ENCODE results near the gene SORL1-AS1.

Gene SORL1-AS1

DNA sequence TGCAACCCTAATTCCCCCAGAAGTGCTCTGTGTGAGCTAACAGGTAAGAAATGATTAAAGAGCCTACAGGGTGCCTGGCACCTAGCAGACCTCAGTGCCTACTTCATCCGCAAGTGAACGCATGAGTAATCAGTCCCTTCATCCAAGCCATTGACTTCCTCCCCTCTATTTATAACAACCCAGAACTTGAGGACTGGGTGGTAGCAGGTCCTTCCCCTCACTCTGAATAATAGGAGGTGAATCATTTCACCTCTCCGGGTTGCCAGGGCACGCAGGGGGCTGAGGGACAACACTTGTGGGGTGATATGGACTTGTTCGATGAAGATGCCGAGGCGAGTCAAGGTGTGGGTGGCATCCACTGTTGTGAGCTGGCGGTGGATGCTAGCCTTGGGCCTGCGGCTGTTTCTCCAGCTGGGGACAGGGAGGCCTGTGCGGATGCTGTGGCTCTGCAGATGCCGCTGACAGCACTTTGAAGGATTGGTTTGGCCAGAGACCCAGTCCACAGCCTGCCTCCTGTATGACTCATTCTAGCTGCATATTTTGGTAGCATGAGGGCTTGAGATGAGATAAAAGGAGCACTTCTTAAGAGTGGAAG lies 11.7 kb upstream of the SORL1-AS1 start (continued):
- TF ChIP-seq, protein P1, sequence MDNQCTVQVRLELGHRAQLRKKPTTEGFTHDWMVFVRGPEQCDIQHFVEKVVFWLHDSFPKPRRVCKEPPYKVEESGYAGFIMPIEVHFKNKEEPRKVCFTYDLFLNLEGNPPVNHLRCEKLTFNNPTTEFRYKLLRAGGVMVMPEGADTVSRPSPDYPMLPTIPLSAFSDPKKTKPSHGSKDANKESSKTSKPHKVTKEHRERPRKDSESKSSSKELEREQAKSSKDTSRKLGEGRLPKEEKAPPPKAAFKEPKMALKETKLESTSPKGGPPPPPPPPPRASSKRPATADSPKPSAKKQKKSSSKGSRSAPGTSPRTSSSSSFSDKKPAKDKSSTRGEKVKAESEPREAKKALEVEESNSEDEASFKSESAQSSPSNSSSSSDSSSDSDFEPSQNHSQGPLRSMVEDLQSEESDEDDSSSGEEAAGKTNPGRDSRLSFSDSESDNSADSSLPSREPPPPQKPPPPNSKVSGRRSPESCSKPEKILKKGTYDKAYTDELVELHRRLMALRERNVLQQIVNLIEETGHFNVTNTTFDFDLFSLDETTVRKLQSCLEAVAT (IDR thresholded peaks at IDR 0.05) = no peak; the same call in 1 of the 2 replicates
- TF ChIP-seq IRF4 (IDR thresholded peaks at IDR 0.05; ENCODE audit: low read depth, low read length) (peak; percentile 51; the same call in 1 of the 2 replicates), NFIC (IDR thresholded peaks at IDR 0.05; ENCODE audit: low read depth, low read length) (peak; percentile 66), LARP7 (IDR thresholded peaks at IDR 0.05) (0 out of 2 replicates have a peak, but pooled peaks have one; percentile 48), ZNF622 (IDR thresholded peaks at IDR 0.05) (no peak)
- TF ChIP-seq, protein P2, sequence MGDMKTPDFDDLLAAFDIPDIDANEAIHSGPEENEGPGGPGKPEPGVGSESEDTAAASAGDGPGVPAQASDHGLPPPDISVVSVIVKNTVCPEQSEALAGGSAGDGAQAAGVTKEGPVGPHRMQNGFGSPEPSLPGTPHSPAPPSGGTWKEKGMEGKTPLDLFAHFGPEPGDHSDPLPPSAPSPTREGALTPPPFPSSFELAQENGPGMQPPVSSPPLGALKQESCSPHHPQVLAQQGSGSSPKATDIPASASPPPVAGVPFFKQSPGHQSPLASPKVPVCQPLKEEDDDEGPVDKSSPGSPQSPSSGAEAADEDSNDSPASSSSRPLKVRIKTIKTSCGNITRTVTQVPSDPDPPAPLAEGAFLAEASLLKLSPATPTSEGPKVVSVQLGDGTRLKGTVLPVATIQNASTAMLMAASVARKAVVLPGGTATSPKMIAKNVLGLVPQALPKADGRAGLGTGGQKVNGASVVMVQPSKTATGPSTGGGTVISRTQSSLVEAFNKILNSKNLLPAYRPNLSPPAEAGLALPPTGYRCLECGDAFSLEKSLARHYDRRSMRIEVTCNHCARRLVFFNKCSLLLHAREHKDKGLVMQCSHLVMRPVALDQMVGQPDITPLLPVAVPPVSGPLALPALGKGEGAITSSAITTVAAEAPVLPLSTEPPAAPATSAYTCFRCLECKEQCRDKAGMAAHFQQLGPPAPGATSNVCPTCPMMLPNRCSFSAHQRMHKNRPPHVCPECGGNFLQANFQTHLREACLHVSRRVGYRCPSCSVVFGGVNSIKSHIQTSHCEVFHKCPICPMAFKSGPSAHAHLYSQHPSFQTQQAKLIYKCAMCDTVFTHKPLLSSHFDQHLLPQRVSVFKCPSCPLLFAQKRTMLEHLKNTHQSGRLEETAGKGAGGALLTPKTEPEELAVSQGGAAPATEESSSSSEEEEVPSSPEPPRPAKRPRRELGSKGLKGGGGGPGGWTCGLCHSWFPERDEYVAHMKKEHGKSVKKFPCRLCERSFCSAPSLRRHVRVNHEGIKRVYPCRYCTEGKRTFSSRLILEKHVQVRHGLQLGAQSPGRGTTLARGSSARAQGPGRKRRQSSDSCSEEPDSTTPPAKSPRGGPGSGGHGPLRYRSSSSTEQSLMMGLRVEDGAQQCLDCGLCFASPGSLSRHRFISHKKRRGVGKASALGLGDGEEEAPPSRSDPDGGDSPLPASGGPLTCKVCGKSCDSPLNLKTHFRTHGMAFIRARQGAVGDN (IDR thresholded peaks at IDR 0.05) = peak; percentile 67
